ENCODE results near the gene GRAMD2B. TPM values are rescaled to one million over a fixed set of nuclear protein-coding genes. Genes with fewer than 3 reads are reported as not detected.

GRAMD2B gene
- total RNA-seq, 1 donor = 113 TPM

DNA sequence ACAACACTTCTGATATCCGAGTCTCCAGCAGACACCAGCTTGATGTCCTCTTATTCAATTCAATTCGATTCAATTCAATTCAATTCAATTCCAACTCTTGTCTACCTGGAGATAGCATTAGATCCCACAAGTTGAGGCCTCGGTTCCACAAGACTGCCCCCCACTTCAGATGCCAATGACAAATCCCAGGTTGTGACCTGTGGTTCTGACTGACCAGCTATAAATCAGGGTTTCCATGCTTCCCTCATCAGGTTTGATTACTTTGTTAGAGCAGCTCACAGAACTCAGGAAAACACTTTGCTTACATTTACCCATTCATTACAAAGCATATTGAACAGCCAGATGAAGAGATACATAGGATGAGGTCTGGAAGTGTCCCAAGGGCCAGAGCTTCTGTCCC, 89.2 kb downstream of the GRAMD2B start:
- TF ChIP-seq, protein P1, sequence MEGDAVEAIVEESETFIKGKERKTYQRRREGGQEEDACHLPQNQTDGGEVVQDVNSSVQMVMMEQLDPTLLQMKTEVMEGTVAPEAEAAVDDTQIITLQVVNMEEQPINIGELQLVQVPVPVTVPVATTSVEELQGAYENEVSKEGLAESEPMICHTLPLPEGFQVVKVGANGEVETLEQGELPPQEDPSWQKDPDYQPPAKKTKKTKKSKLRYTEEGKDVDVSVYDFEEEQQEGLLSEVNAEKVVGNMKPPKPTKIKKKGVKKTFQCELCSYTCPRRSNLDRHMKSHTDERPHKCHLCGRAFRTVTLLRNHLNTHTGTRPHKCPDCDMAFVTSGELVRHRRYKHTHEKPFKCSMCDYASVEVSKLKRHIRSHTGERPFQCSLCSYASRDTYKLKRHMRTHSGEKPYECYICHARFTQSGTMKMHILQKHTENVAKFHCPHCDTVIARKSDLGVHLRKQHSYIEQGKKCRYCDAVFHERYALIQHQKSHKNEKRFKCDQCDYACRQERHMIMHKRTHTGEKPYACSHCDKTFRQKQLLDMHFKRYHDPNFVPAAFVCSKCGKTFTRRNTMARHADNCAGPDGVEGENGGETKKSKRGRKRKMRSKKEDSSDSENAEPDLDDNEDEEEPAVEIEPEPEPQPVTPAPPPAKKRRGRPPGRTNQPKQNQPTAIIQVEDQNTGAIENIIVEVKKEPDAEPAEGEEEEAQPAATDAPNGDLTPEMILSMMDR (IDR thresholded peaks at IDR 0.05; ENCODE audit: insufficient read depth, low read depth, low read length) = no peak
- no peak for DNase-seq (ENCODE audit: low read depth)
- H3K4me3 ChIP-seq (ENCODE audit: low read depth, low read length) = no peak overlapping the region

DNA sequence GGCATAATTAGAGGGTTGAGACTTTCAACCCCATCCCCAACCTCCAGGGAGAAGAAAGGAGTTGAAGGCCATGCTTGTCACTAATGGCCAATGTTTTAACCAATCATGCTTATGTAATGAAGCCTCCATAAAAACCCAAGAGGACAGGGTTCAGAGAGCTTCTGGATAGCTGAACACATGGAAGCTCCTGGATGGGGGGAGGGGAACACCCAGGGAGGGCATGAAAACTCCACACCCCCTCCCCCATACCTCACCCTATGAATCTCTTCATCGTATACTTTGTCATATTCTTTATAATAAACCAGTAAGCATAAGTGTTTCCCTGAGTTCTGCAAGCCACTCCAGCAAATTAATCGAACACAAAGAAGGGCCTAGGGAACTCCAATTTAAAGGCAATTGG, 90.1 kb downstream of the GRAMD2B start:
- no peak for DNase-seq (ENCODE audit: low read depth)
- H3K4me3 ChIP-seq (ENCODE audit: low read depth, low read length) = no peak overlapping the region
- TF ChIP-seq, protein P1 (IDR thresholded peaks at IDR 0.05; ENCODE audit: insufficient read depth, low read depth, low read length) = no peak

DNA sequence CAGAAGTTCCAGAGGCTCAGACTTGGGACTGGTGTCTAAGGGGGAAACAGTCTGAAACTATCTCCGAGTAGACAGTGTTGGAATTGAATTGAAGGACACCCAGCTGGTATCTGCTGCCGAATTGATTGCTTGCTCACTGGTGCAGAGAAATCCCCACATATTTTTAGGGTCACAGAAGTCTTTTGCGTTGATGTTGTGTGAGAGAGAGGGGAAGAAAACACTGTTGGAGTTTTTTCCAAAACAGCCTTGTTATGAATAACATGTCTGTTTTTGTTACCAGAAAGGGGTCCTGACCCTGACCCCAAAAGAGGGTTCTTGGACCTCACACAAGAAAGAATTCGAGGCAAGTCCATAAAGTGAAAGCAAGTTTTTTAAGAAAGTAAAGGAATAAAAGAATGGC, 90.5 kb downstream of the GRAMD2B start:
- TF ChIP-seq, protein P1 (IDR thresholded peaks at IDR 0.05; ENCODE audit: insufficient read depth, low read depth, low read length) = no peak
- H3K4me3 ChIP-seq (ENCODE audit: low read depth, low read length) = no peak overlapping the region
- peak; percentile 65 for DNase-seq (ENCODE audit: low read depth)

DNA sequence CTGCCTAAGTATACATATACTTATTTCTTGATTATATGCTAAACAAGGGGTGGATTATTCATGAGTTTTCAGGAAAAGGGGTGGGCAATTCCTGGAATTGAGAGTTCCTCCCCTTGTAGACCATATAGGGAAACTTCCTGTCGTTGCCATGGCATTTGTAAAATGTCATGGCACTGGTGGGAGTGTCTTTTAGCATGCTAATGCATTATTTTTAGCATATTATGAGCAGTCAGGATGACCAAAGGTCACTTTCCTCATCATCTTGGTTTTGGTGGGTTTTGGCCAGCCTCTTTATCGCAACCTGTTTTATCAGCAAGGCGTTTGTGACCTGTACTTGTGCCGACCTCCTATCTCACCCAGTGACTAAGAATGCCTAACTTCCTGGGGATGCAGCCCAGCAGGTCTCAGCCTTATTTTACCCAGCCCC, 90.9 kb downstream of the GRAMD2B start:
- TF ChIP-seq, protein P1 (IDR thresholded peaks at IDR 0.05; ENCODE audit: insufficient read depth, low read depth, low read length) = no peak

DNA sequence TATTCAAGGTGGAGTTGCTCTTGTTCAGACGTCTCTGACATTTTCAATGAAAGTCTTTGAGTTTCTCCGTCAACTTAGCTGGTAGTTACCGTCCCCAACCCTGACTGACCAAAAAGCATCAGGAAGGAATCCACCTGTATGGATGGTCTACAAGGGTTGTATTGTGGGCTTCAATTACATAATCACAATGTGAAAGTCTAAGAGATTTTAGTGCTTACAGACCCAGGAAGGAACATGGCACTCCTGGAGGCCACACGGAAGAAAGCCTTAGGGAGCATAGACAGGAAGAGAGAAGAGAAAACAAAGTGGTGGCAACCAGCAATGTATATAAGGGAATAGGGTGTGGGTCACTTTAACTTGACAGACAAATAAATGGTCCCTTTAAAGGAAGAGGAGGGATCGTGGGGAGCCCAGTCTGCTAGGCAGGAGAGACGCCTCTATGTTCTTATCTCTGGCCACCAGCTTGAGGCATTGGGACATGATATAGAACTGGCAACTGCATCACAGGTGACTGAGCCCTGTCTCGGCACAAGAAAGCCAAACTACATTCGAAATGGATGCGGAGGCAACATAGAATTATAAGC, 91.4 kb downstream of the GRAMD2B start:
- no peak overlapping the region for H3K4me3 ChIP-seq (ENCODE audit: low read depth, low read length)
- DNase-seq (ENCODE audit: low read depth) = no peak
- TF ChIP-seq, protein P1 (IDR thresholded peaks at IDR 0.05; ENCODE audit: insufficient read depth, low read depth, low read length) = no peak

More for the DNA sequence above, 90.9 kb downstream of the GRAMD2B start:
- H3K4me3 ChIP-seq (ENCODE audit: low read depth, low read length) = no peak overlapping the region
- peak; percentile 59 for DNase-seq (ENCODE audit: low read depth)

DNA sequence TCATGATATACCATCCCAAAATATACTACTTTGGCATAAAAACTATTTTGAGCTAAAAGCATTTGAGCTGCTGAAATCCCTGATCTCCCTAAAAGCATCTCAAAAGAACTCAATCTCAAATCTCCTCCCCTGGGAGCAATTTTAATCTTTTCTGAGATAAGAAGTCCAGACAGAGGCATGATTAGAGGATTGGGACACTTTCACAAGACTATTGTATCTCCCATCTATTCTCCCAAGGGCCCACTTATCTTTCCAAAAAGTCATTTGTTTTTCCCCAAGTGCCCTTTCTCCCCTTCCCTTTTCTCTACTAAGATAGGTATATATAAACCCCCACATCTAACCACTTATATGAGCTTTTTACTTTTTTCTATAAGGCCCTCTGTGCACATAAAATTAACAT, 92.1 kb downstream of the GRAMD2B start:
- TF ChIP-seq, protein P1 (IDR thresholded peaks at IDR 0.05; ENCODE audit: insufficient read depth, low read depth, low read length) = no peak
- H3K4me3 ChIP-seq (ENCODE audit: low read depth, low read length) = no peak overlapping the region
- DNase-seq (ENCODE audit: low read depth) = no peak

DNA sequence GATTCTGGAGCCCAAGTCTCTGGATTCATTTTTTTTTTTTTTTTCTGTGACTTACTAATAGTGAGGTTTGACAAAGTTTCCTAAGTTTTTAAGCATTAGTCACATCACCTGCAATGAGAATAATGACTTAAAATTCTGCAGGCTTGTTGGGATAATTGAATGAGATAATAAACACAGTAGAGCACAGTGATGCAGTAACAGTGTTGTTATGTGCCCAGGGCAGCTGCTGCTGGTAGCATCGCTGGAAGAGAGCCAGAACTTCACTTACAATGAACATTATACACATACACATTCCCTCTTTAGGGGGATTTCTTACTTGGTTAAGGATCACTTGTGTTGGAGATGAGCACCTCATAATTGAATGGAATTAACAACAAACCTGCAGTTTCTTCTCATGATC, 92.9 kb downstream of the GRAMD2B start:
- TF ChIP-seq, protein P1 (IDR thresholded peaks at IDR 0.05; ENCODE audit: insufficient read depth, low read depth, low read length) = no peak
- no peak overlapping the region for H3K4me3 ChIP-seq (ENCODE audit: low read depth, low read length)
- DNase-seq (ENCODE audit: low read depth) = no peak

Measured in fibroblast of villous mesenchyme (primary cell).